Spleen (tissue), 11 donors: ENCODE measurements around the gene ITPKB. TPM values are rescaled to one million over a fixed set of nuclear protein-coding genes. Genes with fewer than 3 reads are reported as not detected.

Source experiments
- DNase-seq: peaks from one replicate; pipeline ENCODE4 v3.0.0-alpha.2; 2020
- H3K27ac ChIP-seq, 8 donors: fragments of 200-600 bp; sonication (generic) in 7 of 8; 1 replicate in 4 of 8; 2 replicates in 4 of 8; pipeline versions ENCODE4 v1.5.0 to v1.8.0; 2016 to 2021; ENCODE audit warnings: inconsistent platforms in 4 of 8, mild to moderate bottlenecking in 4 of 8, moderate library complexity in 1 of 8
- H3K27me3 ChIP-seq, 7 donors: fragments of 200-600 bp; sonication (generic) in 6 of 7; replicated peaks in 1 of 7; 1 replicate in 4 of 7; 2 replicates in 3 of 7; pipeline versions ENCODE4 v1.5.0 to v1.8.0; 2016 to 2021; ENCODE audit warnings: inconsistent platforms in 3 of 7, mild to moderate bottlenecking in 1 of 7
- H3K36me3 ChIP-seq, 6 donors: fragments of 200-600 bp; sonication (generic) in 5 of 6; 1 replicate in 4 of 6; 2 replicates in 2 of 6; pipeline versions ENCODE4 v1.5.0 to v1.8.0; 2016 to 2021; ENCODE audit warnings: inconsistent platforms in 2 of 6
- H3K4me1 ChIP-seq, 6 donors: fragments of 200-600 bp; sonication (generic) in 5 of 6; 1 replicate in 3 of 6; 2 replicates in 3 of 6; pipeline versions ENCODE4 v1.5.0 to v1.8.0; 2016 to 2021; ENCODE audit warnings: inconsistent platforms in 3 of 6
- H3K4me3 ChIP-seq, 8 donors: fragments of 200-600 bp; sonication (generic) in 7 of 8; 1 replicate in 4 of 8; 2 replicates in 4 of 8; pipeline versions ENCODE4 v1.5.0 to v1.8.0; 2016 to 2021; ENCODE audit warnings: inconsistent platforms in 4 of 8, mild to moderate bottlenecking in 4 of 8, moderate library complexity in 2 of 8
- H3K9me3 ChIP-seq, 8 donors: fragments of 200-600 bp; sonication (generic) in 7 of 8; 1 replicate in 4 of 8; 2 replicates in 4 of 8; pipeline versions ENCODE4 v1.5.0 to v1.8.0; 2016 to 2021; ENCODE audit warnings: inconsistent platforms in 4 of 8
- POLR2A ChIP-seq, 3 donors: fragments of 450-650 bp; IDR thresholded peaks; one replicate each; pipeline ENCODE4 v1.5.1; 2017; ENCODE audit warnings: antibody characterized with exemption in 3 of 3, mild to moderate bottlenecking in 1 of 3
- POLR2AphosphoS5 ChIP-seq, 3 donors: sonication (generic); formaldehyde crosslinking; IDR thresholded peaks; one replicate each; pipeline ENCODE4 v1.5.1; 2017; ENCODE audit warnings: antibody characterized with exemption in 3 of 3
- WGBS, 5 donors: extraction: QIAGEN DNeasy Blood & Tissue Kit in 3 of 5; methylation state at CpG; one replicate each; pipeline versions ENCODE4 v1.1.5 to v1.1.7; 2013 to 2018; 5-methylcytosine and 5-hydroxymethylcytosine counted together
- intact Hi-C: fragments of 100-400 bp; cut with DNase I; formaldehyde crosslinking; loops from one replicate; pipeline ENCODE4 v1.15.0; 2023; ENCODE audit warnings: low total_unique reads
- polyA plus RNA-seq, 3 donors: library from polyadenylated mRNA; stranded (reverse); fragments of 200-250 nt; gene quantifications; one replicate each; pipeline ENCODE4 v1.2.1, GENCODE V29; 2013
- total RNA-seq, 7 donors: library from RNA; depleted of rRNA in 3 of 7; stranded (reverse); fragments of >200 nt in 3 of 7; fragmentation: NEBNext Ultra II Directional in 4 of 7; extraction: Animal tissue kit (Norgen Biotek cat#: 25700) in 4 of 7; gene quantifications; one replicate each; pipeline versions ENCODE4 v1.1.0 to v1.2.1, GENCODE V29; 2016 to 2021
- TF ChIP-seq, protein P1 (sequence below), 11 experiments: fragments of 200-600 bp in 7 of 11; fragments of 450-650 bp in 4 of 11; sonication (generic) in 4 of 11; IDR thresholded peaks in 8 of 11; conservative IDR thresholded peaks in 3 of 11; 1 replicate in 7 of 11; 2 replicates in 4 of 11; pipeline versions ENCODE4 v1.4.0 to v1.8.0; 2016 to 2021; ENCODE audit warnings: antibody characterized with exemption in 11 of 11, inconsistent platforms in 4 of 11, mild to moderate bottlenecking in 1 of 11
- donor health status: healthy with polysubstance abuse.
- donor health status: DM: no; HTN: no; CAD: no; lungs with moderate emphysema.
- donor health status: DM: no; HTN: no; CAD: no.
- donor health status: Bipolar disorder and iron deficiency.
- donor health status: healthy.
- donor health status: DM: no; HTN: no; CAD: no.
- donor health status: DM: yes; HTN: yes; CAD: no.

Gene ITPKB
- total and polyA plus RNA-seq, 10 donors: 8.5 to 74.6 (median 59.6) TPM

DNA sequence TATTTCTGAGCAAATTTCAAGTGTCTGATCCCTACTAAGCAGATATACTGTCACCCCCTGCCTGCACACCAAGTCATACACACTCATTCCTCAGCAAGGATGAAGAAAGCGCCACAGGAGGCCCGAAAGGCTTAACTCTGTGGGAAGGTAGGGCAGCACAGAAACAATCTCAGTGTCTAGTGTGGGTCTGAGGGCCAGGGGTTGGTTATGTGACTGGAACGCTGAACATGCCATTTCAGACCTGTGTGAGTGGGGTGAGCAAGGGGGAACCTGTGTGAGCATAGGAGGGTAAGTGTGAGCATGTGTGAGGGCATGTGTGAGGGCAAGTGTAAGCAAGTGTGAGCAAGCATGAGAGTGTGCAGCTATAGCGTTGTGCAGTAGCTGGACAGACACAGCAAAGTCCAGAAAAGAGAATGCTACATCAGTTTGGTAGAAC lies 6.2 kb downstream of the ITPKB start:
- Histone ChIP-seq H3K27me3 (no peaks in the 10 kb centered on the region), H3K9me3 (no peaks in the 10 kb centered on the region), H3K36me3 (peaks cover 0 to 66% (median 21%) of the 10 kb centered on the region in 6 donors), H3K27ac (peak overlapping the region in 6 of 8 donors; percentile 17 to 97 (median 76)), H3K4me3 (peak overlapping the region in 7 of 8 donors; percentile 0 to 98 (median 96)), H3K4me1 (peaks cover 62 to 94% (median 93%) of the 10 kb centered on the region in 6 donors)
- intact Hi-C loops: loop anchor here (5.0 to 10.0 kb wide), 2 partner anchors 78 to 94 kb away; no protein-coding TSS in a partner anchor
- 48 to 66% (median 59%) methylated on average over 4 of the region's 4 CpGs for WGBS, 5 donors
- TF ChIP-seq, protein P1, sequence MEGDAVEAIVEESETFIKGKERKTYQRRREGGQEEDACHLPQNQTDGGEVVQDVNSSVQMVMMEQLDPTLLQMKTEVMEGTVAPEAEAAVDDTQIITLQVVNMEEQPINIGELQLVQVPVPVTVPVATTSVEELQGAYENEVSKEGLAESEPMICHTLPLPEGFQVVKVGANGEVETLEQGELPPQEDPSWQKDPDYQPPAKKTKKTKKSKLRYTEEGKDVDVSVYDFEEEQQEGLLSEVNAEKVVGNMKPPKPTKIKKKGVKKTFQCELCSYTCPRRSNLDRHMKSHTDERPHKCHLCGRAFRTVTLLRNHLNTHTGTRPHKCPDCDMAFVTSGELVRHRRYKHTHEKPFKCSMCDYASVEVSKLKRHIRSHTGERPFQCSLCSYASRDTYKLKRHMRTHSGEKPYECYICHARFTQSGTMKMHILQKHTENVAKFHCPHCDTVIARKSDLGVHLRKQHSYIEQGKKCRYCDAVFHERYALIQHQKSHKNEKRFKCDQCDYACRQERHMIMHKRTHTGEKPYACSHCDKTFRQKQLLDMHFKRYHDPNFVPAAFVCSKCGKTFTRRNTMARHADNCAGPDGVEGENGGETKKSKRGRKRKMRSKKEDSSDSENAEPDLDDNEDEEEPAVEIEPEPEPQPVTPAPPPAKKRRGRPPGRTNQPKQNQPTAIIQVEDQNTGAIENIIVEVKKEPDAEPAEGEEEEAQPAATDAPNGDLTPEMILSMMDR (IDR thresholded peaks at IDR 0.05 in 8 of 11, conservative IDR thresholded peaks at IDR 0.05 in 3 of 11): no peak
- TF ChIP-seq POLR2AphosphoS5 (IDR thresholded peaks at IDR 0.05): no peak
- no peak for TF ChIP-seq POLR2A (IDR thresholded peaks at IDR 0.05)
- DNase-seq: no peak

DNA sequence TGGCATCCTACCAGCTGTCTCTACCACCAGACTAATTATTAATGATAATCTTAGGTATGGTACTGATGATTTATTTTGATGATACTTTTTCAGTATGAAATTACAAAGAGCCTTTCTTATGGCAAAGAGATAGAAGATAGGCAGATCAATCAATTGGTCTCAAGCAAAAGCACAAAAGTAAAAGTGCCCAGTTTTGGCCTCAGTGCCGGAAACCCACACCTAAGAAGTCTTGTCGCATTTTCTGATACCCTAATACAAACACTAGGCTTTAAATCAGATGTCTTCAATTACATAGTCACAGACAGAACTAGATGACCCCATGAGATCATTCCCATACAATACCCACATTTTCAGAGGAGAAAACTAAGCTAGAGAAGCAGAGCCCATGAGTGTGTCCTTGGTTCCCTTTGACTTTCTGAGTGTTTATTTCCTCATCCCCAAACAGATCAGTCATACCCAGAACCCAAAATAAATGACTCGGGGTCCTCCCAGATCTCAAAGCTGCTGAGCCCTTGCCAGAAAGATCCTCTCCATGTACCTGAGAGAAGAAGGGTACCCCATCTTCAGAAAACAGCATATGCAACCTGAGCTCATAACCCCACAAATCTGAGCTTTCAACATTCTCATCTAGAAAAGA lies 7.7 kb downstream of the ITPKB start:
- no peak for DNase-seq
- TF ChIP-seq, protein P1 (IDR thresholded peaks at IDR 0.05 in 8 of 11, conservative IDR thresholded peaks at IDR 0.05 in 3 of 11): no peak
- no peak for TF ChIP-seq POLR2AphosphoS5 (IDR thresholded peaks at IDR 0.05)
- no peak for TF ChIP-seq POLR2A (IDR thresholded peaks at IDR 0.05)
- H3K27ac ChIP-seq: peak overlapping the region; percentile 21 to 97 (median 54)
- peak overlapping the region in 3 of 8 donors; percentile 8 to 98 (median 71) for H3K4me3 ChIP-seq
- peaks cover 69 to 100% (median 100%) of the 10 kb centered on the region in 6 donors for H3K4me1 ChIP-seq
- peaks cover 0 to 74% (median 18%) of the 10 kb centered on the region in 6 donors for H3K36me3 ChIP-seq
- H3K27me3 ChIP-seq: no peaks in the 10 kb centered on the region
- WGBS, 5 donors: 38 to 57% (median 42%) methylated on average over 3 of the region's 3 CpGs
- intact Hi-C loops: loop anchor here (5.0 to 10.0 kb wide), 2 partner anchors 77 to 96 kb away; no protein-coding TSS in a partner anchor
- H3K9me3 ChIP-seq: no peaks in the 10 kb centered on the region

DNA sequence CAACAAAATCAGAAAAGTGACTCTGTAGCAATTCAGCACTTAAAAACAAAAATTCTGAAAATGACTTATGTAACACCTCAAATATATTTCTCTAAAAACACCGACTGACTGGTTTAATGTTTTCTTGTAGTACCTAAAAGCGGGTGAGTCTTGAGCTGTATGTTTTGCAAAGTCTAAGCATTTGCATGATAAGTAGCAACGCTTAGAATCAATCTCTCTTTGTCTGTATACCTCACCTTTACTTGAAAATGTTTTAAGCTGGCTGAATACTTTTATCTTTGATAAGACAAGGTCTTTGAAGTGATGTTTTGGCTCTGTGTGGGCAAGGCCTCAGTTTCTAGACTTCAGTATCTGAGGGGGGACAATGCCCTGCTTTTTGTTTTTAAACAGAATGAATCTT lies 8.2 kb downstream of the ITPKB start:
- H3K9me3 ChIP-seq: no peaks in the 10 kb centered on the region
- H3K27ac ChIP-seq: peak overlapping the region in 6 of 8 donors; percentile 29 to 97 (median 76)
- 54 to 76% (median 67%) methylated on average over 3 of the region's 3 CpGs for WGBS, 5 donors
- no peak for TF ChIP-seq POLR2AphosphoS5 (IDR thresholded peaks at IDR 0.05)
- TF ChIP-seq POLR2A (IDR thresholded peaks at IDR 0.05): no peak
- TF ChIP-seq, protein P1 (IDR thresholded peaks at IDR 0.05 in 8 of 11, conservative IDR thresholded peaks at IDR 0.05 in 3 of 11): no peak
- H3K36me3 ChIP-seq: peaks cover 0 to 74% (median 14%) of the 10 kb centered on the region in 6 donors
- peaks cover 67 to 100% (median 100%) of the 10 kb centered on the region in 6 donors for H3K4me1 ChIP-seq
- no peak for DNase-seq
- no peaks in the 10 kb centered on the region for H3K27me3 ChIP-seq
- intact Hi-C loops: loop anchor here (5.0 to 10.0 kb wide), 2 partner anchors 76 to 96 kb away; no protein-coding TSS in a partner anchor
- H3K4me3 ChIP-seq: peak overlapping the region in 3 of 8 donors; percentile 8 to 98 (median 71)

DNA sequence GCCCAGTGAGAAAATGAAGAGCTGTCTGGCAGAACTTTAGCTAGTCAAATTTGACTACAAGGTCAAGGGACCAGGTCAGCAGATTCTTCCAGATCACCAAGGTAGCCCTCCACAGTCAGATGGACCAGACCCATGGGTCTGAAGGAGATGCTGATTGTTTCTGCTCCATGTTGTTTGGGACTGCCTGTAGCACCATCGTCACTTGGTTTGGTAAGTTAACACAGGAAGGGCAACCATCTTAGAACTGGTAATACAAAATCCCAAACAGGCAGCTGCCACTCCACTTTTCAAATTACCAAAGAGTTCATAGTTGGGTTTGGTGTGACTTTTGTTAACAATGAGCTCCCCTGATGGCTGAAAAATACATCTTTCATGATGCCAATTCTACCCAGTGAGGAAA lies 9.0 kb downstream of the ITPKB start:
- Histone ChIP-seq H3K27ac (peak overlapping the region in 7 of 8 donors; percentile 5 to 97 (median 59)), H3K36me3 (peaks cover 0 to 74% (median 7%) of the 10 kb centered on the region in 6 donors), H3K9me3 (no peaks in the 10 kb centered on the region), H3K4me1 (peaks cover 68 to 100% (median 100%) of the 10 kb centered on the region in 6 donors), H3K27me3 (no peaks in the 10 kb centered on the region), H3K4me3 (no peak overlapping the region)
- TF ChIP-seq POLR2A (IDR thresholded peaks at IDR 0.05) (no peak), POLR2AphosphoS5 (IDR thresholded peaks at IDR 0.05) (no peak)
- TF ChIP-seq, protein P1 (IDR thresholded peaks at IDR 0.05 in 8 of 11, conservative IDR thresholded peaks at IDR 0.05 in 3 of 11): no peak
- WGBS, 5 donors: 70 to 85% (median 74%) methylated on average over 1 of the region's 1 CpG
- DNase-seq: no peak
- intact Hi-C loops: loop anchor here (5.0 to 10.0 kb wide), 2 partner anchors 75 to 97 kb away; no protein-coding TSS in a partner anchor
